ENCODE measurements around the gene SLC29A1.
"Not testable (repeated sequence)": the region's sequence is repeated elsewhere in the genome, so short reads cannot be mapped to it uniquely, and the experiment has no call there.

Gene SLC29A1

GRCh38 chr6:44223319-44224028 lies at the start of gene SLC29A1:
TSS of gene SLC29A1 (plus strand) at chr6:44223595. CDS start at chr6:44227314, 3,719 bp downstream.
- DNase-seq (ENCODE audit: low spot score): peak; percentile 78

GRCh38 chr6:44176130-44176761 lies 47.1 kb upstream of the SLC29A1 start:
- no peak for DNase-seq (ENCODE audit: low spot score)

GRCh38 chr6:44176762-44177509 lies 46.5 kb upstream of the SLC29A1 start:
- DNase-seq (ENCODE audit: low spot score): no peak

GRCh38 chr6:44177691-44178423 lies 45.5 kb upstream of the SLC29A1 start:
- no peak for DNase-seq (ENCODE audit: low spot score)

GRCh38 chr6:44178424-44179071 lies 44.8 kb upstream of the SLC29A1 start:
- DNase-seq (ENCODE audit: low spot score): no peak

GRCh38 chr6:44179072-44179536 lies 44.3 kb upstream of the SLC29A1 start:
- no peak for DNase-seq (ENCODE audit: low spot score)

- no peak for DNase-seq (ENCODE audit: low spot score)
Observed at GRCh38 chr6:44179648-44180047, 43.7 kb upstream of the SLC29A1 start.

- no peak for DNase-seq (ENCODE audit: low spot score)
Observed at GRCh38 chr6:44180406-44180805, 43.0 kb upstream of the SLC29A1 start.

- DNase-seq (ENCODE audit: low spot score): no peak
Observed at GRCh38 chr6:44180886-44181285, 42.5 kb upstream of the SLC29A1 start.

GRCh38 chr6:44181784-44182183 lies 41.6 kb upstream of the SLC29A1 start:
- DNase-seq (ENCODE audit: low spot score): not testable (repeated sequence)

- DNase-seq (ENCODE audit: low spot score): no peak
Observed at GRCh38 chr6:44182911-44183390, 40.4 kb upstream of the SLC29A1 start.

- no peak for DNase-seq (ENCODE audit: low spot score)
Observed at GRCh38 chr6:44183783-44184182, 39.6 kb upstream of the SLC29A1 start.

- not testable (repeated sequence) for DNase-seq (ENCODE audit: low spot score)
Observed at GRCh38 chr6:44185356-44185755, 38.0 kb upstream of the SLC29A1 start.

- no peak for DNase-seq (ENCODE audit: low spot score)
Observed at GRCh38 chr6:44185953-44186634, 37.3 kb upstream of the SLC29A1 start.

- DNase-seq (ENCODE audit: low spot score): no peak
Observed at GRCh38 chr6:44186635-44187025, 36.8 kb upstream of the SLC29A1 start.

GRCh38 chr6:44188819-44189218 lies 34.6 kb upstream of the SLC29A1 start:
- DNase-seq (ENCODE audit: low spot score): no peak

GRCh38 chr6:44189257-44189656 lies 34.1 kb upstream of the SLC29A1 start:
- DNase-seq (ENCODE audit: low spot score): no peak

- DNase-seq (ENCODE audit: low spot score): no peak
Observed at GRCh38 chr6:44190715-44191114, 32.7 kb upstream of the SLC29A1 start.

- no peak for DNase-seq (ENCODE audit: low spot score)
Observed at GRCh38 chr6:44192428-44193041, 30.9 kb upstream of the SLC29A1 start.

- no peak for DNase-seq (ENCODE audit: low spot score)
Observed at GRCh38 chr6:44193307-44193910, 30.0 kb upstream of the SLC29A1 start.

All from CD4-positive, alpha-beta T cell treated with Interleukin-15 for 4 hours (primary cell).